Stimulated activated CD4-positive, alpha-beta T cell treated with anti-CD3 and anti-CD28 coated beads, Interleukin-2, amount 100 ng/mL, for 4 hours (primary cell): ENCODE measurements around the gene SYT9.

Source experiments
- DNase-seq: peaks from one replicate; pipeline ENCODE4 v3.0.0-alpha.2; 2020; ENCODE audit warnings: low read depth

The SYT9 gene

GRCh38 chr11:7473717-7474116 is 222.0 kb downstream of the SYT9 start:
- DNase-seq: no peak

DNA sequence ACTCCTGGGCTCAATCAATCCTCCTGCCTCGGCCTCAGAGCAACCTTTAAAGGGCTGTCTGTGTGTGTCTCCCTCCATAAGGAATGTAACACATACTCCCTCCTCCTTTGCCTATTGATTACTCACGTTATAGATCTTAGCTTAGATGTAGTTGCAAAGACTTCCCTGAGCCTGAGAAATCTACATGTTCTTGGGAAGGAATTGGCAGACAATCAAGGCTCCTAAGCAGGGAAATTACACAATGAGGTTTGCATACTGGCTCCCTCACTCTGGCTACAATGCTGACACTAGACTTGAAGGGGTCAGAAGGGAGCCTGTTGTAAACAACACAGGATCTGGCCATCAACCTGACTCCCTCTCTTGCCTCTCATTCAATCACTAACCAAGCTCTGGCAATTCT is 228.4 kb downstream of the SYT9 start:
- no peak for DNase-seq

GRCh38 chr11:7484131-7484530 is 232.4 kb downstream of the SYT9 start:
- no peak for DNase-seq

DNA sequence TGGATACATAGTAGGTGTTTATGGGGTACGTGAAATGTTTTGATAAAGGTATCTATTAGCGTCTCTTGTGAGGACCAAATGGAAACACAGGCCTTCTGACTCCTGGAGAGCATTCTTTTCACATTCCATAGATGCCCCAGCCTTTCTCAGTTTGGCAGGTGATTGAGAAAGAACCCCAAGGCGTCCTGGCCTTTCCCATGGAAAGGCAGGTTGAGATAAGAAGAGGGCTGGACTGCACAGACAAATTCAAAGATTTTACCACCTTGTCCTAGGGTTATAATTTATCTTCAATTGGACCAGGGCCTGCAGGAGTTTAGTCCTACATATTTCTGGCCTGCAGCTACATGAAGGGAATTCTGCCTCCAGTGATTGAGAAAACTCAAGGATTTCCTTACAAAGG is 232.9 kb downstream of the SYT9 start:
- DNase-seq: no peak

GRCh38 chr11:7485186-7486097 is 233.7 kb downstream of the SYT9 start, which contains the start of gene OLFML1:
Gene OLFML1 (plus strand): TSS chr11:7485506. CDS start chr11:7485876, 370 bp downstream.
- DNase-seq: no peak

- no peak for DNase-seq
Observed at GRCh38 chr11:7486098-7486780, 234.5 kb downstream of the SYT9 start.

GRCh38 chr11:7486781-7487140 is 235.1 kb downstream of the SYT9 start:
- DNase-seq: no peak

- no peak for DNase-seq
Observed at GRCh38 chr11:7487360-7487759, 235.7 kb downstream of the SYT9 start.

GRCh38 chr11:7488681-7489080 is 237.0 kb downstream of the SYT9 start:
- DNase-seq: no peak

DNA sequence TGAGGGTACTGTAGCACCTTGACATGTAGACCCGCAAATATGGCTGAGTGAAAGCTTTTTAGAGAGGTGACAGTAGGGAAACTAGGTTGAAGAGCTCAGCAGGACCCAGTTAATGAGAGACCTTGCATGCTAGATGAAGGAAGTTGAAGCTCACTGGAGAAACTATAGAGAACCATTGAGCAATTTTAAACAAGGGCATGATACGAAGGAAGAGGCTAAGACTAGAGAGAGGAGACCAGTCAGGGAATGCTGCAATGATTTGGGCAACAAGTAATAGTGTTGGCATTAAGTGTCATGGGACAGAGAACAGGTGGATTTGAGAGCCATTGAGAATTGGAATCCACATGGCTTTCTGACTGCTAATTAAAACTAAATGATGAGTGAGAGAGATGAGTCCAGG is 237.7 kb downstream of the SYT9 start:
- DNase-seq: no peak

DNA sequence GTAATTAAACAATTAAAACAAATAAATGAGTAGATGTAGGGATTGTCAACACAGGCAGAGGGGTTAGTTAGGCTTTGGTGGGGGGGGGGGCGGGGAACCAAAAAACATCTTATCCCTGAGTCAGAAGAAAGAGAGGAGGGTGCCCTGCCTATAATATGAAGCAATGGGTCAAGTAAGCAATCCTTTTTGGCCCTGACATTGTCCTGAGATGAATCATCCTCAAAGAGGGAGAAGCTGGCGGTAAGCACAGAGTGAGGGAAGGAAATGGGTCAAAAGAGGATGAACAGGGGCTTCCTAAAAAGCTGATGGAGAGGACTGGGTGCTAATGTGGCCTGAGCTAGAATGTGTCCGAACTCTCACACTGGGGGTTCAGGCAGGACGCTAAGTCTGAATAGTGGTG is 238.3 kb downstream of the SYT9 start:
- no peak for DNase-seq

- no peak for DNase-seq
Observed at GRCh38 chr11:7490535-7490934, 238.8 kb downstream of the SYT9 start.

DNA sequence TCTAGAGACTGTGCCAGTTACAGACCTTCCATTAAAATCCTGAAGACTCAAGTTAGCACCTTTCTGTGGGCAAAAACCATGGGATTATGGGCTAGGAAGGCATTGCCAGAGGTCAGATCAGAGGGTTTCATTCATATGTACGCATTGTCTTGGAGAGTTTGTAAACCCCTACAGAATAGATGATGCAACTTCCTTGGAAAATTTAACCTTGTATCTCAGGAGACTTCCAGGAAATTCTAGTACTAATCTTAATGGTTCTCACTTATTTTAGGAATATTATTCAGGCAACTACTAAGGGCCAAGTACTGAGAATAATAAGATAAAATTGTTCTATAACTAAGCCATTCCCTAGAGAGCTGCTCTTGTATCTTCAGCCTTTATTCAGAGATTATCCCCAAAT is 240.5 kb downstream of the SYT9 start:
- DNase-seq: no peak

DNA sequence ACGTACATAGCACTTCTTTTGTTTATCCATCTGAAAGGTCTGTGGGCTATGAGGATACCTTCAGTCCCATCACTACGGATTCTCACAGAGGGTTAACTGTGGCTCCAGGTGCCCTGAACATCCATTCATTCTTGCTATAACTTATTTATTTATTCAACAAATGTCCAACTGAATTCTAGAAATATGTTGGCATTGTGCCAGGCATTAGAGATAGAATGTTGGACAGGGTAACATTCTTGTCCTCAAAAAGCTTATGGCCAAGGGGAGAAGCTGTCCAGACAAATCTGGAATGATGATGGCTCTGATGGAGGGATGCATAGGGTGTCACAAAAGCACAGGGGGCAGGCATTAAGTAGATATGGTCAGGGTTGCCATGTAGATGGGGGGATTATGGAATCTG is 242.0 kb downstream of the SYT9 start:
- DNase-seq: no peak

- no peak for DNase-seq
Observed at GRCh38 chr11:7494086-7494745, 242.5 kb downstream of the SYT9 start.

- DNase-seq: no peak
Observed at GRCh38 chr11:7495882-7496551, 244.3 kb downstream of the SYT9 start.

DNA sequence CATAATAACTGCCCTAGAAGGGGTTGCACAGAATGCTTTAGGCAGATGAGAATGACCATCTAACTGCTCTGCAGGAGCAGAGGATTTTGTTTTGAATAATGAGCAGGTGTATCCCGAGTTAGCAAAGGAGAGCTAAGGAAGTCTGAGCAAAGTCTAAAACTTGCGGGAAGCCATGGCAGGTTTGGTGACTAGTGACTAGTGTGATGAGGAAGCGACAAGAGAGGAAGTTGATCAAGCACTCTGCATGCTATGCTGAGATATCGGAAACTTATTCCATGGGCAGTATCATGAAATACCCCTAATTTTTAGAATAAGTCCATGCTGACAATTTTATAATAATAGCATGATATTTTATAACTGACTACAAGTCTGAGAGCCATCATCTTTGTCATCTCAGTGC is 246.5 kb downstream of the SYT9 start:
- DNase-seq: no peak

- no peak for DNase-seq
Observed at GRCh38 chr11:7499081-7499480, 247.4 kb downstream of the SYT9 start.

DNA sequence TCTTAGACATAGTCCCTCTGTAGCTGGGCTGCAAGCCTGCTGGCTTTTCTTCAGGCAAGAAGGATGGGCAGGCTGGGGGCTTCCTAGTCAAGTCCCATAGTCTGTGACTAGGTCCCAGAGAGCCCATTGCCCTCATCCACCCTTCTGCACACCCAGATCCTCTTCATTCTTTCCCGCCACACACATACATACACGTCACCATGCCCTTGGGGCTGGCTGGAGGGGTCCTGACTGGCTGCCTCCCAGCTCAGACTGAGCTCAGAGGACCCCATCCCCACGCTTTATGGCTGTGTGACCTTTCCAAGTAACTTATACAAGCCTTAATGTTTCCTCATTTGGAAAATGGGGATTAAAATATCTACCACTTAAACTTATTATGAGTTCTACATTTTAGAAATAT is 248.5 kb downstream of the SYT9 start:
- no peak for DNase-seq

GRCh38 chr11:7501251-7501650 is 249.5 kb downstream of the SYT9 start:
- DNase-seq: no peak

- no peak for DNase-seq
Observed at GRCh38 chr11:7501894-7502293, 250.2 kb downstream of the SYT9 start.

DNA sequence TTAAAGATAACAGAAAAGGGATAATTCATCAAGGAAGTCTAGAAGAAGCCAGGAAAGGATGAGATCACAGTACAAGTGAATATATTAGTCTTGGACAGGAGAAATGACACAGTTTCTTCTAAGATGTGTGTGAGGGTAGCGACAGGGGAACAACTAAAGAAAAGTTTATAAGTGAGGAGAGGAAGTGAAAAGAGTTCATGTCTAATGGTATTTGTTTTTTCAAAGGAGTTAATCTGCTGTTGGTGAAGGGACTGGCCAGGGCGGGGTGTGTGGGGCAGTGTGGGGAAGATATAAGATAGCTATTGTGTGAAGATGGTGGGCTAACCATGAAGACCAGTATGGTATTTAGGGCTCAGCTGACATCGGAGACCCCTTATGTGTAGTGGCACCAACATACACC is 254.5 kb downstream of the SYT9 start:
- no peak for DNase-seq
